Measurements from ENCODE around the gene ABI3. TPM values are rescaled to one million over a fixed set of nuclear protein-coding genes. Genes with fewer than 3 reads are reported as not detected.

The ABI3 gene
- total and polyA plus RNA-seq, 9 of the 15 experiments (the other 6 are each of a cell fraction or from before 2014, with no cell fraction given): not detected

DNA sequence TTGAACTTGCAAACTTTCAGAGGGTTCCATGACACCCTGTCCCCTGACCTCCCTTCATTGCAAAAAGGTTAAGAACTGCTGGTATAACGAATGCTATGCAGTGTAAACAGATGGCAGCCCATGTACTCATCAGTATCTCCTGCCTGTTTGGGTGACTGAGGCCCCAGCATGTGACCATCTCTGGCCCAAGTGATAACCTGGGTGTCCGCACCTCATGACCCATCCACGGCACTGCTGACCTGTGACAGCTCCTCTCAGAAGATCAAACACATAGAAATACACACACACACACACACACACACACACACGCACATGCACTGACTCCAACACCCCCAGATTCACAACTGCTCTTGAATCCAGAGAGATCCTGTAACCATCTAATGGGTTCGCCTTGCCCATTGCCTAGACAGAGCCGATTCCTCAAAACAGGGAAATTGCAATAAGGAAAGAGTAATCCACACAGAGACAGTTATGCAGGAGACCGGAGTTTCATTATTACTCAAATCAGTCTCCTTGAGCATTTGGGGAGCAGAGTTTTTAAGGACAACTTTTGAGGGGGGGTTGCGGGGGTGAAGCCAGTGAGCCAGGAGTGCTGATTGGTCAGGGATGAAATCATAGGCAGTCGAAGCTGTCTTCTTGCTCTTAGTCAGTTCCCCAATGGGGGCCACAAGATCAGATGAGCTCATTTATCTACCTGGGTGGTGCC lies 31.3 kb downstream of the ABI3 start (continued):
- TF ChIP-seq ATF4 (CRISPR knock-in tag; IDR thresholded peaks at IDR 0.05) (no peak), HDAC1 (IDR thresholded peaks at IDR 0.05) (peak in 1 of 2 experiments; percentile 70; a peak in 2 of 4 replicates), RBBP5 (IDR thresholded peaks at IDR 0.05; ENCODE audit: borderline replicate concordance, insufficient read depth, low read length, poor library complexity, severe bottlenecking) (no peak), EHMT2 (IDR thresholded peaks at IDR 0.05) (0 out of 2 replicates have a peak, but pooled peaks have one; percentile 53), HDAC3 (IDR thresholded peaks at IDR 0.05; ENCODE audit: borderline replicate concordance, partially characterized antibody) (no peak), RAD51 (IDR thresholded peaks at IDR 0.05; ENCODE audit: borderline replicate concordance, low read depth) (peak; percentile 65), TARDBP (IDR thresholded peaks at IDR 0.05) (no peak), PCBP1 (IDR thresholded peaks at IDR 0.05; ENCODE audit: low read depth, low read length, poor library complexity, severe bottlenecking) (no peak), NR2C2 (CRISPR knock-in tag; IDR thresholded peaks at IDR 0.05) (no peak), NR2C2 (tag; IDR thresholded peaks at IDR 0.05) (peak; percentile 63; the same call in 1 of the 2 replicates), SREBF2 (CRISPR knock-in tag; IDR thresholded peaks at IDR 0.05) (no peak), KAT8 (IDR thresholded peaks at IDR 0.05; ENCODE audit: low read depth) (no peak), KAT2B (IDR thresholded peaks at IDR 0.05; ENCODE audit: low read depth, low read length) (no peak), SNRNP70 (optimal IDR thresholded peaks at IDR 0.05; ENCODE audit: low read depth, low read length) (no peak), CC2D1A (IDR thresholded peaks at IDR 0.05) (peak; percentile 73; the same call in 1 of the 2 replicates), SMARCC2 (IDR thresholded peaks at IDR 0.05; ENCODE audit: low read depth) (no peak), RNF219 (CRISPR knock-in tag; IDR thresholded peaks at IDR 0.05) (no peak), ZNF165 (CRISPR knock-in tag; IDR thresholded peaks at IDR 0.05; ENCODE audit: borderline replicate concordance) (no peak), TRIM24 (IDR thresholded peaks at IDR 0.05) (0 out of 4 replicates have a peak, but pooled peaks of 1 of the 2 experiments have one; percentile 15), ZNF764 (CRISPR knock-in tag; IDR thresholded peaks at IDR 0.05; ENCODE audit: low read depth) (no peak), FUS (optimal IDR thresholded peaks at IDR 0.05; ENCODE audit: low read depth, low read length) (no peak), GATA2 (CRISPR knock-in tag; IDR thresholded peaks at IDR 0.05) (no peak)
- TF ChIP-seq, protein P1, sequence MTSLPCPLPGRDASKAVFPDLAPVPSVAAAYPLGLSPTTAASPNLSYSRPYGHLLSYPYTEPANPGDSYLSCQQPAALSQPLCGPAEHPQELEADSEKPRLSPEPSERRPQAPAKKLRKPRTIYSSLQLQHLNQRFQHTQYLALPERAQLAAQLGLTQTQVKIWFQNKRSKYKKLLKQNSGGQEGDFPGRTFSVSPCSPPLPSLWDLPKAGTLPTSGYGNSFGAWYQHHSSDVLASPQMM (CRISPR knock-in tag; IDR thresholded peaks at IDR 0.05): no peak
- TF ChIP-seq, protein P2, sequence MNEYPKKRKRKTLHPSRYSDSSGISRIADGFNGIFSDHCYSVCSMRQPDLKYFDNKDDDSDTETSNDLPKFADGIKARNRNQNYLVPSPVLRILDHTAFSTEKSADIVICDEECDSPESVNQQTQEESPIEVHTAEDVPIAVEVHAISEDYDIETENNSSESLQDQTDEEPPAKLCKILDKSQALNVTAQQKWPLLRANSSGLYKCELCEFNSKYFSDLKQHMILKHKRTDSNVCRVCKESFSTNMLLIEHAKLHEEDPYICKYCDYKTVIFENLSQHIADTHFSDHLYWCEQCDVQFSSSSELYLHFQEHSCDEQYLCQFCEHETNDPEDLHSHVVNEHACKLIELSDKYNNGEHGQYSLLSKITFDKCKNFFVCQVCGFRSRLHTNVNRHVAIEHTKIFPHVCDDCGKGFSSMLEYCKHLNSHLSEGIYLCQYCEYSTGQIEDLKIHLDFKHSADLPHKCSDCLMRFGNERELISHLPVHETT (CRISPR knock-in tag; conservative IDR thresholded peaks at IDR 0.05 in 1 of 2, IDR thresholded peaks at IDR 0.05 in 1 of 2): no peak

Data from K562 (cell line).